ENCODE results near the gene XRCC5. TPM values are rescaled to one million over a fixed set of nuclear protein-coding genes. Genes with fewer than 3 reads are reported as not detected.

XRCC5 gene
- total and polyA plus RNA-seq, 2 of the 8 experiments (the other 6 are each of a cell fraction or from before 2014, with no cell fraction given) = 308 to 644 TPM

DNA sequence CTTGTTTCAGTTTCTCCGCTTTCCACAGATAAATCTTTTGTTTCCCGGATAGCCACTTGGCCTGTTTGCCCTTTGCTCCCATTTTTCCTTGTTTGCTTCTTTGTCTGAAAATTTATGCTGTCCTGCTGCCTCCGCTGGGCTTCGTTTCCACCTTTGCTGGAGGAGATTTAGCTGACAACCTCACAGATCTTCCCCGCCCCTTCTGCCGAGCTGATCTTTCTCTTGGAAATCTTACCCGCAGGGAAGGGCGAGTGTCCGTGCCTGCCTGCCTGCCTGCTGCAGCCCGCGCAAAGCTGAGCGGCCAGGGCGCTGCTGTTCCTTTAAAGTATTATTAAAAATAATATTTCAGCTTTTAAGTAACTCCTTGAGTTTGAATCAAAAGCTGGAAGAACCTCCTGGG lies 1.4 kb upstream of the XRCC5 start (continued):
- TF ChIP-seq, protein P1, sequence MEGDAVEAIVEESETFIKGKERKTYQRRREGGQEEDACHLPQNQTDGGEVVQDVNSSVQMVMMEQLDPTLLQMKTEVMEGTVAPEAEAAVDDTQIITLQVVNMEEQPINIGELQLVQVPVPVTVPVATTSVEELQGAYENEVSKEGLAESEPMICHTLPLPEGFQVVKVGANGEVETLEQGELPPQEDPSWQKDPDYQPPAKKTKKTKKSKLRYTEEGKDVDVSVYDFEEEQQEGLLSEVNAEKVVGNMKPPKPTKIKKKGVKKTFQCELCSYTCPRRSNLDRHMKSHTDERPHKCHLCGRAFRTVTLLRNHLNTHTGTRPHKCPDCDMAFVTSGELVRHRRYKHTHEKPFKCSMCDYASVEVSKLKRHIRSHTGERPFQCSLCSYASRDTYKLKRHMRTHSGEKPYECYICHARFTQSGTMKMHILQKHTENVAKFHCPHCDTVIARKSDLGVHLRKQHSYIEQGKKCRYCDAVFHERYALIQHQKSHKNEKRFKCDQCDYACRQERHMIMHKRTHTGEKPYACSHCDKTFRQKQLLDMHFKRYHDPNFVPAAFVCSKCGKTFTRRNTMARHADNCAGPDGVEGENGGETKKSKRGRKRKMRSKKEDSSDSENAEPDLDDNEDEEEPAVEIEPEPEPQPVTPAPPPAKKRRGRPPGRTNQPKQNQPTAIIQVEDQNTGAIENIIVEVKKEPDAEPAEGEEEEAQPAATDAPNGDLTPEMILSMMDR (IDR thresholded peaks at IDR 0.05; ENCODE audit: control extremely low read depth in 1 of 3, insufficient read depth in 1 of 3, low read depth in 1 of 3, low read length in 3 of 3) = no peak
- TF ChIP-seq BRCA1 (IDR thresholded peaks at IDR 0.05; ENCODE audit: low read depth, low read length) (no peak), TCF12 (IDR thresholded peaks at IDR 0.05; ENCODE audit: low read depth, low read length) (no peak), EGR1 (IDR thresholded peaks at IDR 0.05; ENCODE audit: borderline replicate concordance, low read depth, low read length) (no peak), RXRA (IDR thresholded peaks at IDR 0.05; ENCODE audit: insufficient read depth, low read depth, low read length) (no peak)

Measured in H1 (cell line).